ENCODE measurements around the gene ZNF497.
"Not testable (repeated sequence)": the region's sequence is repeated elsewhere in the genome, so short reads cannot be mapped to it uniquely, and the experiment has no call there.

ZNF497 gene

DNA sequence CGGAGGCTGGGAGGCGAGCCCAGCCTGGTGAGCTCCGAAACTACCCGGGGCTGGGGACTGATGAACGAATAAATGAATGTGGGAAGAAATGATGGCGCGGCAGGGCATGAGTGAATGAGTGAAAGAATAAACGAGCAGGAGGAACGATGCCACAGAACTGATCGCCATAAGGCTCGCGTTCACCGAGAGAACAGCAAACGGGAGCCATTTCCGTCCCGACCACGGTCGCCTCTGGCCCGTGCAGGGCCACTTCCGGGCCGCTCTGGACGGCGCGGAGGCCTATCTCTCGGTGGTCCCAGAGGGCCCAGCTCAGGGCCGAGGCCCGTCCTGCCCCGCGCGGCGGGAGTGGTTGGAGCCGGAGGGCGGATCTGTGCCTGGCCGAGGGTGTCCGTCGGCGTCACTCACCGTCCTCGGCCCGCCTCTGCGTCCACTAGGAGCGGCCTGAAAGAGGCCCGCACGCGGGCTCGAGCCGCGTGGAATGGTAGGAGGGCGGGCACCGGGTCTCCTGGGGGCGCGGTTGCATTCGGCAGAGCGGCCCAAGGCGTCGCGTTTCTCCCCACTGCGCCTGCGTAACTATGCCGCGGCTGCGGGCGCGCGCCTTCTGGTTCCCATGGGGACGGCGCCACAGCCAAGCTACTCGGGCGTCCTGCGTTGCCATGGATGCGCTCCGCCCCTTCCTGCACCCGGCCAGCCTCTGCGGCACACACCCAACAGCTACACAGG is at the start of gene ZNF497:
Gene ZNF497, minus strand, starts transcription at position 480 of the 723 bp plus-strand sequence. CDS start 5,116 bp downstream, outside the sequence.
- ATAC-seq = peak; percentile 94 to 95

DNA sequence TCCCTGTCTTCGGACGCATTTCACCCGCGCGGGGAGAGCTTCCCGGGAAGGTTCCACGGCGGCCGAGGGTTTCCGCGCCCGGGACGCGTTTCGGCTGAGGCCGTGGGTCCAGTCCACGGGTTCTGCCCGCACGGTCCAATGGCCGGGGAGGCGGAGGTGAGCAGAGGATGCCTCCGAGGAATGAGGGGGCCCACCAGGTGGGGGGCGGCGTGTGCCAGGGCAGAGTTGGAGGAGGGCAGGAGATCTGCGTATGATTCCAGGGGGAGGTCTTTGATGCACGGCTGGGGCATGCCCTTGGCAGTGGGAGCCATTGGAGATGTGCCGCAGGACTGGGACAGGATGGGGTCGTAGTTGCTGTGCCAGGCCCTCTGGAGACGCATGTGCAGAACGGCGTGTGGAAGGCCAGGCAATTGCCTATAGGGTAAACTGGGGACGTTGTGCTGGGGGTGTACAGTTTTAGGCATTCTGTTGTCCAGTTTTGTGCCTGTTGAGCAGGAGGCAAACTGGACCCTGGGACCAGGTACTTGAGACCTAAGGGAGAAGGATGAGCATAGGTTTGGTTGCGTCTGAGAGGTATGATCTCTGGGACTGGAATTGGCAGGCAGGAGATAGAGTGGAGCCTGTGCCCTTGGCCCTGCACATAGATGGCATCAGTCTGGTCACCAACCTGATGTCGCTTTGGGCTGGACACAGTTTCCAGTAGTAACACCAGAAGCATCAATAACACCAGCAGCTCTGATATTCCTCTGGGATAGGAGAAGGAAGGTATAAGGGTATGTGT is 46.6 kb upstream of the ZNF497 start:
- ATAC-seq = no peak

DNA sequence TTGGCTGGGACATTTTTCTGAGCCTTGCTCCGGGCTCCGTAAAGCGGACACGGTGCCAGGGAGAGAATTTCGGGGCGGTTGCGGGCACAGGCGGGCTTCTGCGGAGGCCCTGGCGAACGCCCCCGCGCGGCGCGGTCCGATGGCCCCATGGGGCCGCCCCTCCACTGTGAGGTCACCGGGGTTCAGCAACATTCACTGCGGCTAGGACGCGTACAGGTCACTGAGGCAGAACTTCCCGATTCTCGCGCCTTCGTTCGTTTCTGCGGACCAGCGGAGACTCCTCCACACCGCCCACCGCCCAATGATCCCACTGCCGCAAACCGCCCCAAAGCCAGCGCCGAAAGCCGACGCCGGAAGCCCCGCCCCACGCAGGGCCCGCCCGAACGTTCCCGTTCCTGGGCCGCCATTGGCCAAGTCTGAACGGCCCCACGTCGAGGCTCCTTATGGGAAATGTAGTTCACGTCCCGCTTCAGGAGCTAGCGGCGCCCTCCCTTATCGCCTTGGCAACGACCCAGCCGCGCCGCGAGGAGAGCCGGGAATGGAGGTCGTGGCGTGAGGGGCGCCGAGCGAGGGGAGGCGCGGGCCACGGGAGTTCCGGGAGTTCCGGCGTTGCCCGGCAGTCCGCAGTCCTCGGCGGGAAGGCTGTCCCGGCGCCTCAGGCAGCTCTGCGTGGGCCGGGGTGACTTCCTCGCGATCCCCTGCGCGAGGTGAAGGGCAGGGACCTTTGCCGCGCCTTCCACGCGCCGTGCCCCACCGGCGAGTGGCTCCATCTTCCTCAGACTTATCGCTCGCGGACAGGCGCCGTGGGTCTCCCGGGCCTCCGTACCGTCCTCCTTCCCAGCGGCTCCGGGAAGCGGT is 45.8 kb upstream of the ZNF497 start, which contains the start of gene ZNF584:
Gene ZNF584, plus strand, starts transcription at position 498 of the 858 bp plus-strand sequence. CDS start 499 bp downstream, outside the sequence.
- peak; percentile 98 for ATAC-seq

DNA sequence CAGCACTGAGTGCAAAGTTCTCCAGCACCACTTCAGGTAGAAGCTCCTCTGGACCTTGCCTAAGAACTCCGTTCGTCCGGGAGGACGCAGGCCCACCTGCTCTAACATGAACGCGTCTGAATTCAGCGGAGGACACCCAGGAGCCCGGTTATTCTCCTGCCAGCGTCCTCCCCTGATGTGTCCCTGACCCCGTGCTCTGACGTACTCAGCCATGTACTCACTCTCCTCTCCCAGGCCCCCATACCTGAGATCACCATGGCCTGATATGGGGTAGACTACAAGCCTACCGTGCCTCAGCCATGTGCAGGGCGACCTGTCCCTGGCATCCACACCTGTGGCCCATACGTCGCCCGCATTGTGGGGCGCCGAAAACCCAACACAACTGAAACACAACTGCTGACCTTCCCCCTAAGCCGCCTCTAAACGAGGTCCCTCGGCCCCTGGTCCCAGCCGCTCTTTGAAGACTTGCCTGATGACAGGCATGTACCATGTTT is 45.2 kb upstream of the ZNF497 start:
- ATAC-seq = no peak

DNA sequence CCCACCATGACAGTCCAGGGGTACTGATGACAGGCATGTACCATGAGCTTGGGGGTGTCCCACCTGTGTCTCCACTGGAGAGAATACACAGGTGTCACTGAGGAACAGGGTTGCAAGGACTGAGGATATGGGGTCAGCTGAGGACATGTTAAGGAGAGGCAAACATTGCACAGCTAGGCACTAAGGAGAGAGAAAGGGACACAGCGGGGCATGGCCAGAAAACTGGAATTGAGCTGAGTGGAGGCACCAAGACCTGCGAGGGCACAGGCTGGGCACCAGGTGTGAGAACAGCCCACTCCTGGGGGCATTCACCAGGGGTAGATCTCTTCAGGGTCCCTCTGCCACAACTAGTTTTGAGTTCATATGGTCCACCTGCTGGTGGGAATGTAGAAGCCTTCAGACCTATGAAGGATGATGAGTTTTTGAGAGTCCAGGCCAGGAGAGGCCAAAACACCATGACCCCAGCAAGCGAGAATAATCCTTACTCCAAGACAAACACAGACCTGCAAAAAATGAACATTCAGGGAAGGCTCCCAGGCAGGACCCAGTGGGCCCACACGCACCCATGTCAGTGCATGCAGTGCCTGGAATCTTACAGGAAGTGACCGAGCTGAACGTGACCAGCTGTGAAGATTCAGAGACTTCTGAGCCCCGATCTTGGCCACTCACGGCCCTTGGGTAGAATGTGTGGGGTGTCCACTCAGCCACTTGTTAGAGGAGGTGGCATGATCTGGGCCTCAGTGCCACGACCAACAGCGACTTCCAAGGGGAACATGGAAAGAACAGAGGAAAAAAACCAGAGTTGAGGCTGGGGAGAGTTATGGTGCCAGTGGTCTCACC is 44.5 kb upstream of the ZNF497 start:
- no peak for ATAC-seq

DNA sequence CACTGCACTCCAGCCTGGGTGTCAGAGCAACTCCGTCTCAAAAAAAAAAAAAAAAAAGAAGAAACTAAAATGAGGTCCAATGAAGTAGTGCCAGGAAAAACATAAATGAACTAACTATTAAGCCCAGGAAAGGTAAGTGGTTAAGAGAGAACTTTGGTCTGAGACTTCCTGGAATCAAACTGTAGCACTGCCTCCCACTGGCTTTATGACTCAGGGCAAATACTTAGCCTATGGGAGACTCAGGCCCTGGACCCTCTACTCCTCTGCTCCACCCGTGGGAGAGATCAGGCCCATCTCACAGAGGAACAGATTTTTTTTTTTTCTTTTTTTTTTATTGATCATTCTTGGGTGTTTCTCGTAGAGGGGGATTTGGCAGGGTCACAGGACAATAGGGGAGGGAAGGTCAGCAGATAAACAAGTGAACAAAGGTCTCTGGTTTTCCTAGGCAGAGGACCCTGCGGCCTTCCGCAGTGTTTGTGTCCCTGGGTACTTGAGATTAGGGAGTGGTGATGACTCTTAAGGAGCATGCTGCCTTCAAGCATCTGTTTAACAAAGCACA is 41.4 kb upstream of the ZNF497 start:
- not testable (repeated sequence) for ATAC-seq

DNA sequence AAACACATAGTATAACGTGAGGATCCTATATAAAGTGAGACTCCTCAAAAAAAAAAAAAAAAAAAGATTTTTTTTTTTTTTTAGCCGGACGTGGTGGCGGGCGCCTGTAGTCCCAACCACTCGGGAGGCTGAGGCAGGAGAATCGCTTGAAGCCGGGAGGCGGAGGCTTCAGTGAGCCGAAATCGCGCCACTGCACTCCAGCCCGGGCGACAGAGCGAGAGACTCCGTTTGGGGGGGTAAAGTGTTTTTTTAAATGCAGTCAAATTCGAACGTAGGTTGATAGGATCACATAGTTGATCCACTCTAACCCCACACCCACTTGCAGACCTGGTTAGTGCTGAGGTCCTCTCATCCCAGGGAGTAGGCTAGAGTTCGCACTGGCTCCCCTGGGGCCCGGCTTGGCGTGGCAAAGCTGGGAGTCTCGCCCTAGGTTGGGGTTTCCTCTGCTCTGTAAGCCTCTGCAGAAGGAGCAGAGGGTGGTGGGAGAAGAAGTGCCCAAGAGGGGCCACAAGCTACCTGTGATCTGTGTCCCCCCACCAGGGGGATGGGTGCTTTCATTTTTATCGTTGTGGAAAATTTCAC is 39.4 kb upstream of the ZNF497 start:
- ATAC-seq = no peak

DNA sequence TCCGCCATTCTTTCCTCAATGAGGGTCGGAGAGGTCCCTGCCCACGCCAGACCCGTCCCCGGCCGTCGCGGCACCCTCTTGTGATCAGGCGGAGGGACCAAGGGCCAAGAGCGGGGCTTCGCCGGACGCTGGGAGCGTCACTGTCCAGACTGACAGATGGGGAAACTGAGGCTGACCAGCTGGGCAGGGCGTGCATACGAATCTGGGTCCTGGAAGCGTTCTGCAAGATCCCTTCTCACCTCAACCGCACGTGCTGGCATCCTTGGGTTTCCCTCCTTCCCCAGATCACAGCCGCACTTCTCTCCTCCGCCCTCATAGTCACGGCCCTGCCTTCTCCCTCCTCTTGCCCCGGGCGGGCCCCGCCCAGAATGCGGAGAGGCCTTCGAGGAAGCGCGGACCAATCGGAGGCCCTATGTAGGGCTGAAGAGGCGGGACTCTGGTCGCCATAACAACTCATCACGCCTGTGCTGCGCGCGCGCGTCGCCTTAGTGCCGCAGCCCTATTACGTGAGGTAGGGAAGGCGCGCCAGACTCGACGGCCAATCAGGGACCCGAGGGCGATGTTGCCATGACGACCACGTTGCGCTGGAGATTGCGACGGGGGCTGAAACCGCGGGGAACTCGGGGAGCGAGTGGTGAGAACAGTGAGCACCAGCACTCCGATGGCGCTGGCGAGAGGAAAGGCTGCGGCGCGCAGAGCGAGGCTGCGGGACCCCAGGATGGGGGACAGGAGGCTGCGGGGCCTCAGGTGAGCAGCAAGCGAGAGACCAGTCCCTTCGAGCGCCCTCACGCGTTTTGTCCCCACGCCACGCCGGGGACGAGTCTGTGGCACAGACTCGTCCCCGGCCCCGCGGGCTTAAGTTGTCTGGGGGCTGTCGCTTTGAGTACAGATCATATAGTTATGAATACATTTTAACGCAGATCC is 38.6 kb upstream of the ZNF497 start:
- peak; percentile 98 to 99 for ATAC-seq

DNA sequence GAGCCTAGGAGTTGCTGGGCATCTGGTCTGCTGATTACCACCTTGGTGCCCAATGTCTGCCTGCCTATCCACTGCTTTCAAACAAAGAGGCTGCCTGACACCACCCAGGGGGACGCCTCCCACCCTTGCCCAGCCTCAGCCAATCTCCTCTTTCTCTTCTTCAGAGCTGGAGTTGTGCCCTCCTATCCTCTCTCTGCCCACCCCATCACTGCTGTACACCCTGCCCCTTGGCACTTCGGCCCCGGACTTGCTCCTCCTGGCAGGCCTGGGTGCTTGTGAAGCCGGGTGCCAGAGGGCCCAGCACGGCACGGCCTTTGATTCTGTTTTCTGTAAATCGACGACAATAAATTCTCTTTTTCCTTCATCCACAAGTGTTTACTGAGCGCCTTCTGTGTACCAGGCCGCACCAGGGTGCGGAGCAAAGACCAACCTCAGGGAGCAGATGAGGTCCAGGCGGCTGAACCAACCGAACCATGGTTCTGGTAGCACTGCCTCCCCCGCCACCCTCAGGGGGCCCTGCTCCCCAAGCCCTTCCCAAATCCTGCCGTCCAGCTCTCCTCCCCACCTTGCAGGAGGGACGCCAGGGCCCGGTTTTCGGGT is 37.9 kb upstream of the ZNF497 start:
- no peak for ATAC-seq

DNA sequence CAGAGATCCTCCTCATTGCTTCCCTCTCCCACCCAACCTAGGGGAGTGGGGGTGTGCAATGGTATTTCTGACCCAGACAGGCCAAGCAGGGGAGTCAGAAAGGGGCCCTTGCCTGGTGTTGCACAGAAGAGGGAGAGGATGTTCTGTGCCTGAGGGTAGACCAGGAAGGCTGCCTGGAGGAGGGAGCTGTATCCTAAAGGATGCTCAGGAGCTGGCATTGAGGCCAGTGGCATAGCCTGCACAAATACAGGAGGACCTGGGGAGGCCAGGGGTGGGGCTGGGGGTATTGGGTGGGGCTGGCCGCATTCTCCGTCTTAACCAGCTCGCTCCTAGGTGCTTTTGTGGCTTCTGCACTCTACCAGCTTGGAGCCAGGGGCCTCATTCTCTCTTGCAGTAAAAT is 37.4 kb upstream of the ZNF497 start:
- no peak for ATAC-seq

DNA sequence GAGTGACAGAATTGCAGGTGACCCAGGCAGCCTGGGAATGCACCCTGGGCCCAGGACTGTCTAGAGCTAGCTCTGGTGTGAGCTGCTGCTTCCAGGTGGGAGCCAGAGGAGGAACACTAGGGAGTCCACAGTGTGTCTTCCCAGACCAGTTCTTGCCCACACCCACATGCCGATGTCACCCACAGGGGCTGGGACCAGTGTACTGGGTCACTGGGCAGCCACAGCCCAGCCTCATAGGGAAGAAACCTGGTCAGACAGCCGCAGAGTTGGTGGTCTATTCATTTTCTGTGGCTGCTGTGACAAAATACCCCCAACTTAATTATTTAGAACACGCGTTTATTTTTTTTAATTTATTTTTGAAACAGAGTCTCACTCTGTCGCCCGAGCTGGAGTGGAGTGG is 36.0 kb upstream of the ZNF497 start:
- no peak for ATAC-seq

DNA sequence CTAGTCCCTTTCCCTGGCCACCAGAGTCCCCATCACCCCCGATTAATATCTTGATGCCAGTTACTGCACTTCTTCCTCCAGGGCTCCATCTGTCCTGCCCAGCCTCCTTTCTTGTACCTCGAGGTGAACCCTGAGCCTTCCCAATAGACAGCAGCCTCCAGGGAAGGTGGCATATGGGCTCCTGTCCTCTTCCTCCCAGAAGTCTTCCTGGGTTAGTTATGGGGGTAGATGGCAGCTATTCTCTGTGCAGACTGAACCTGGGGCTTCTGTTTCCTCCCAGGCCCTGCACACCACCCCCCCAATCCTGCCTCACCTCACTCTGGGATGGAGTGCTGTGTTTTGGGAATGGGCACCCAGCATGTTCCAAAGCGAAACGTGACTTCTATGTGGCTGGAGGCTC is 35.5 kb upstream of the ZNF497 start:
- no peak for ATAC-seq

DNA sequence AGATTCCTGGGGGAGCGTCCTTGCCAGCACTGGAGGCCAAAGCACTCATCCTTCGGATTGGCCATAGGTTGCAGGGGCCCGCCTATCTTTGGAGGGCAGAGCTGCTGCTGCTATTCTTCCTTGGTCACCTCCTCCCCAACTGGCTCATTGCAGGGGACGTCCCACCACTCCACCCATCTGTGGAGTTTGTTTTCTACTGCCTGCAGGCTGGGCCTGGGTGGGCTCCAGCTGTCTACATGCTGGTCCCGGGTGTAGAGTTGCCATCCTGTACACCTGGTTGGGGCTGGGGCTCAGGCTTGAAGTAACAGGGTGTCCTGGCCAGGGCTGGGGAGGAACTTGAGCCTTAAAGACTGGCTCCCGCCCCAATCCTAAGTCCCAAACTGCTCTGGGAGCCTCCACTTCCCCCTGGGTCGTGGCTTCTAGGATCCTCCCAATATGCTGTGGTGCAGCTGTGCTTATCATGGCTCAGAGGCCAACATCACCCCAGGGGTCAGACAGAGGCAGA is 35.0 kb upstream of the ZNF497 start:
- no peak for ATAC-seq

DNA sequence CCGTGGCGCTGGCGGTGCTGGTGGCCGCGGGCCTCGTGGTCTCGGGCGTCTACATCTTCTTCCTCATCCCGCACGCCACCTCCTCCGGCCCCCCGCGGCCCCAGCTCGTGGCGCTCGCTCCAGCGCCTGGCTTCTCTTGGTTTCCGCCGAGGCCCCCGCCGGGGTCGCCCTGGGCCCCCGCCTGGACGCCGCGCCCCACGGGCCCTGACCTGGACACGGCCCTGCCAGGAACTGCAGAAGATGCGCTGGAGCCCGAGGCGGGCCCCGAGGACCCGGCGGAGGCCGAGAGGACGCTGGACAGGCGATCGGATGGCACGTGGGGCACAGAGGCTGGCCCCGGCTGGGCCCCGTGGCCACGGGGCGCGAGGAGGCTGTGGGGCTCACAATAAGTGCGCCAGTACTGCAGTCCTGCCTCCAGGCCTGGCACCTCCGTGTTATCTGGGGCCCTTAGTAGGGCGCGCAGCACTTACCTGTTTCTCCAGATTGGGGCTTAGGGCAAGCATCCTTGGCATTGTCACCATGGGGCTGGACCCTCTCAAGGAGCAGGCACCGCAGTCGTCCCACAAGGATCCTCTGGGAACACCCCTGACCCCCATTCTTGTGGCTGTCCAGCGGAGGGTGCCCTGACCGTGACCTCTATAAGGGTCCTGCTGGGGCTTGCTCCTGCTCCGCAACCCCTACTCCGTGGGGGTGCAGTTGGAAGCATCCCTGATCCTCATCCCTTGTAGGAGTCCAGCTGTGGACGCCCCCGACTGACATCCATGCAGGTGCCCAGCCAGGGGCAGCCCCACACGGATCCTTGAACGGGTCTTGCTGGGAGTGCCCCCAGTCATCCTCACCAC is 34.4 kb upstream of the ZNF497 start:
- no peak for ATAC-seq

DNA sequence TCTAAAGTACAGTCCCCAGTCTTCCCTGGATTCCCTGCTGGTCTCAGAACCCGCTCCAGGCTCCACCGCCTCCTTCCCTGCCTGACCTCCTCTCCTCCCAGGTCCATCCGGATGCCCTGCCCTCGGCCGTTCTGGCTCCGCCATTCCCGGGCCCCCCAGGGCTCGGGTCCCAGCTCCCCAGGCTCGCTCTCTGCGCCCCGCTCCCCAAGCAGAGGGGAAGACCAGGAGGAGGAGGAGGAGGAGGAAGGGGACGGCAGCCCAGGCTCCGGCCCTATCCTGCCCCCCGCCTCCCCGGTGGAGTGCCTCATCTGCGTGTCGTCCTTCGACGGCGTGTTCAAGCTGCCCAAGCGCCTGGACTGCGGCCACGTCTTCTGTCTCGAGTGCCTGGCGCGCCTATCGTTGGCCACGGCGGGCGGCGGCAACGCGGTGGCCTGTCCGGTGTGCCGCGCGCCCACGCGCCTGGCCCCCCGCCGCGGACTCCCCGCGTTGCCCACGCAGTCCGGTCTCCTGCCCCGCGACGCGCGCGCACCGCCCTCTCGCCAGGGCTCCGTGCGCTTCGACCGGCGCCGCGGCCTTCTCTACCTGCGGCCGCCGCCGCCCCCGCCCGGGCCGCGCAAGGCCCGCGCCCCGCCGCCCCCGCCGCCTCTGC is 33.6 kb upstream of the ZNF497 start:
- no peak for ATAC-seq

DNA sequence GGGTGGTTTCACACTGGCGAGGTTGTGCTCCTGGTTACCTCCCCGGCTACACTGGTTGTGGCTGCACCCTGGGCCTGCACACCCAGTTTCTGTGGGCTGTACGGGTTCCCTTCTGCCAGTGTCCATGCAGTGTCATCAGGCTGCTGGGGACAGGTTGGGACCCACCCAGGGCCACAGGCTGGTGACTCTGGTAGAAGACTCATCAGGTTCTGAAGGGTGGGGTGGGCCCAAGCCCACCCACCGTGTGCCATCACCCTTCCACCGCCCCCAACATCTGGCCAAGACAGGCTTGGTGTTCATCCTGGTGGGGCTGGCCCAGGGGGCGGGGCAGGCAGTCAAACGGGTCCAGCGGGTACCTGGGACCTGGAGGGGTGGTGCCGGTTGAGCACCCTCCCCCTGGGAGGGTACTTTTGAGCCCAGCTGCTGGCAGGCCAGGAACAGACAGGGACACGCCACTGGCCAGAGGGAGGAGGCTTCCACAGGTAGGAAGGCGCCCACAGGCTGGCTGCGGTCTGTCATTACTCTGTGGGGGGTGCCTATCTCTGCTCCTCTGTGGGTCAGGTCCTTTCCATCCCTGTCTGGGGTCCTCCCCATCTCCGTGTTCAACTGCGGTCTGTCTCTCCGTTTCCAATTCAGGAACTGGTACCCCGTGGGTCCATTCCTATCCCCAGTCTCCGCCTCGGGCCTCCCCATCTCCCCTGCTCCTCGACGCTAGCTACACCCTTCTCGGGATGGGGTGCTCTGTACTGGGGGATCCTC is 32.8 kb upstream of the ZNF497 start, which contains the start of gene RNF225:
Gene RNF225, plus strand, starts transcription at position 437 of the 759 bp plus-strand sequence. CDS start 434 bp downstream, outside the sequence.
- ATAC-seq = peak; percentile 8 to 22

DNA sequence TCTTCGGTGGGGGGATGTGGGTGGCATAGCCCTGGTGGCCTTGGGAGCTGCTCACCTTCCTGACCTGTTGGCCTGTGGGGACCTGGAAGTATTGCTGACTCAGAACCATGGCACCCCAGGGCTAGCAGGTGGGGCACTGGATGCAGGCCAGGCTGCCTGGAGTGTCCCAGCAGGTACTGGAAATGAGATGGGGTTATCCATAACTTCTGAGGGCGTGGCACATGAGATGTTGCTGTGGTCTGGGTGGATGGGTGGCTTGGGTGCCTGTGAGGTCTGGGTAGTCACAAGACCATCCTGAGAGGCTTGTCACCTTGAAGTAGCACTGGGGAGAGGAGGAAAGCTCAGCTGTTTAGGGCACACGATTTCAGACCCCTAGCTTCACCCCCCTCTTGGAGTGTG is 32.3 kb upstream of the ZNF497 start:
- ATAC-seq = no peak
